HAP-1 (cell line): ENCODE measurements around the gene RWDD4.
A peak's percentile ranks its signal among the peaks of the same experiment; 100 is the strongest.

Experiments used
- DNase-seq, 2 experiments: peaks; one replicate each; pipeline ENCODE4 v3.0.0-alpha.2; 2016 to 2020; ENCODE audit warnings: low spot score in 2 of 2
- H3K27me3 ChIP-seq: fragments of 250-450 bp; sonication (Bioruptor Pico); 2 replicates; pipeline ENCODE4 v1.5.1; 2020; ENCODE audit warnings: low read depth, mild to moderate bottlenecking, moderate library complexity
- H3K36me3 ChIP-seq: fragments of 250-450 bp; sonication (Bioruptor Pico); replicated peaks from 2 replicates; pipeline ENCODE4 v1.5.1; 2020; ENCODE audit warnings: mild to moderate bottlenecking
- H3K4me1 ChIP-seq: fragments of 250-450 bp; sonication (Bioruptor Pico); 2 replicates; pipeline ENCODE4 v1.5.1; 2020; ENCODE audit warnings: mild to moderate bottlenecking
- H3K4me3 ChIP-seq: fragments of 250-450 bp; sonication (Bioruptor Pico); 2 replicates; pipeline ENCODE4 v1.5.1; 2020; ENCODE audit warnings: mild to moderate bottlenecking, moderate library complexity
- H3K9me3 ChIP-seq: fragments of 250-450 bp; sonication (Bioruptor Pico); 2 replicates; pipeline ENCODE4 v1.5.1; 2020; ENCODE audit warnings: mild to moderate bottlenecking, moderate library complexity
- in situ Hi-C: fragments of 300-500 bp; cut with MboI; formaldehyde crosslinking; loops from 3 replicates; pipeline ENCODE4 v1.14.3; 2020; ENCODE audit warnings: low sequenced_read_pairs, inconsistent platforms, mixed read lengths

RWDD4 gene

DNA sequence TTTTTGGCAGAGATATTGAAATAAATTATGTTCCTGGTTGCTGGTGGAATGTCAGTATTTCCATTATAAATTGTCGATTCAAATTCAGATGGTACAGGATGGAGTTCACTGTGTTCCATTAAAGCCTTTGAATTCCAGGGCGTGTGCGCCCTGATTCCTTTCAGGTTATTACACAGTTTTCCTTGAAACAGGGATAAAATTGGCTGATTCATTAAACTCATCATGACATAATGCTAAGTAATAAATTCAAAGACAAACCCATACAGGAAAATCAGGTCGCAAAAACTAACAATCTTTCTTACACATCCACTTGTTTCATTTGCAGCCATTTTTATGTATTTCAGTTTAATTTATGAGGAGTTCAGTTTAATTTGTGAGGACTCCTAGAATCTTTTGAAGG lies 51.1 kb downstream of the RWDD4 start:
- no peak for DNase-seq
- Histone ChIP-seq H3K4me3 (no peak overlapping the region), H3K27me3 (no peaks in the 10 kb centered on the region), H3K36me3 (no peaks in the 10 kb centered on the region), H3K9me3 (no peaks in the 10 kb centered on the region), H3K4me1 (no peaks in the 10 kb centered on the region)
- in situ Hi-C loops = no loop called here

DNA sequence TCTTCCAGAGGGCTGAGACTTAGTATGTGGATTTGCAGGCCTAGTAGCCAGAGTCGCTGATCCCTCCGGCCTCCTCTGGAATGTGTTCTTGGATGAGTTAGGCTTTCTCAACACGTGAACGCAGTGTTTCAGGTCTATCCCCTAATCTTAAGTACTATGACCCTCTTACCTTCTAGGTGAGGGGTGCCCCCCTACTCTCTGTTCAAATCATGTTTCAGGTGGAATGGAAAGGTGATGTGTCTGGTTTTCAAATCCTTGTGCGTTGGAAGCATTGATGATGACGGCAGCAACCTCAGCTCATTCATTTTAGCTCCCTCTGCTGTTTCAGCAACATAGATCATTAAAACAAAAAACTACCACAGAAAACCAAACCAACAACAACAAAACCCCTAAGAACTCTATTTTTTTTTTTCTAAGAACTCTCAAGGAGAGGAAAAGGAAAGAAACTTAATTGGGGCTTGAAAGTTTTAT lies 56.4 kb downstream of the RWDD4 start:
- Histone ChIP-seq H3K36me3 (no peaks in the 10 kb centered on the region), H3K4me1 (no peaks in the 10 kb centered on the region; the same call in 1 of the 2 replicates), H3K9me3 (no peaks in the 10 kb centered on the region), H3K4me3 (no peak overlapping the region), H3K27me3 (no peaks in the 10 kb centered on the region)
- no peak for DNase-seq
- in situ Hi-C loops = no loop called here

DNA sequence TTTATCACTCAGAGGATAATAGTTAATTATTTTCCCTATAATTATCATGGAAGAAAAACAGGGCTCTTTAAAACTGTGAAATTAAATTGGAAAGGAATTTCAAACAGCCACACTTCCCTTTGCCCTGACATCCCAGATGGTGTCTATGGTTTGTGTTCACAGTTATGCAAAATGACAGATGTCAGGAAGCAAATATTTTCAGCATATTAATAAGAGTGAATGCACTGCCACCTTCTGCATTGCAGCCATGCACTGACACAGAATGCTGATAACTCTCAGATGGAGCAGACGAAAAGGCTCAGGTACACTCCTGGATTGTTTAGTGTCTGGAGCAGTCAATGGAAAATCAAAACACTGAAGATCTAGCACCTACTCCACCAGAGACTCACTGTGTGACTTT lies 57.6 kb downstream of the RWDD4 start:
- no peaks in the 10 kb centered on the region for H3K36me3 ChIP-seq
- DNase-seq = no peak
- H3K4me1 ChIP-seq = peaks cover 5% of the 10 kb centered on the region
- in situ Hi-C loops = no loop called here
- no peaks in the 10 kb centered on the region for H3K27me3 ChIP-seq
- no peaks in the 10 kb centered on the region for H3K9me3 ChIP-seq
- H3K4me3 ChIP-seq = no peak overlapping the region

DNA sequence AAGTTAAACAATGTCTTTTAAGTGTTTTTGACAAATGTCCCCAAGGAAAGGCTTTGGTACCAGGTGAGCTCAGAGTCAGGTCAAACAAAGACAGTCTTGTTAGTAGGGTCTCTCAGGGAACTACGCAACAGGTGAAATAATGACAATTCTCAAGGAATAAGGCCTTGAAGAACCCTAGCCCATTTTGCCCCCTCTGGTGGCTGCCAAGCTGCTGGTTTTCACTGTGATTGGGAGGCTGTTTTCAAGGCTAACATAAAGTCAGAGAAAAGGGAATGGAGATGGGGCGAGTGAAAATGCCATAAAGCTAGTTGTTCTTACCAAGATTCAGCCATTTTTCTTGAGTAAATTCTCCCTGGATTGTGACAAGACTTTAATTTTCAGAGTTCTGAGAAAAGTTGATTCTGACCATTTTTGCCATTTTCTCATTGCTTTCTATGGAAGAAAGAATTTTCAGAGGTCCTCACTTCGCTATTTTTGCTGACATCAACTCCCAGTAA lies 58.7 kb downstream of the RWDD4 start:
- DNase-seq = peak in 1 of 2 experiments; percentile 25
- in situ Hi-C loops = no loop called here
- Histone ChIP-seq H3K36me3 (no peaks in the 10 kb centered on the region), H3K4me3 (no peak overlapping the region), H3K9me3 (no peaks in the 10 kb centered on the region), H3K4me1 (peaks cover 10% of the 10 kb centered on the region), H3K27me3 (no peaks in the 10 kb centered on the region)

DNA sequence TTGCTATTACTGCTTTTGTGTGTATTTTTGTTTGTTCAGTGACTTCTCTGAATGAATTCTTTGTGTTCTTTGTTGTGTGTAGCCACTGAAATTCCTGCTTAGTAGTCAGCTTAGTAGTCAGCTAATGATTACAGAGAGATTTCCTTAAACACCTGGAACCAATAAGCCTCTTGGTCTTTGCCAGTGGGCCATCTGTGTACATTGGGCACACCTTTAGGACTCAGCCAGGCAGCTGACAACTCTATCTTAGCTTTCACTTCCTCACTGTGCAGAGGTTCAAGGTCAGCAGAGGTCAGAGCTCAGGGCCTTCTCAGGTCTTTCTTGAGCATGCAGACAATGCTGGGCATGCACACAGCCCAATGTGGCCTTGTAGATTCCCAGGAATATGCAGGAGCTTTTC lies 59.3 kb downstream of the RWDD4 start:
- Histone ChIP-seq H3K27me3 (no peaks in the 10 kb centered on the region), H3K36me3 (no peaks in the 10 kb centered on the region), H3K4me3 (no peak overlapping the region), H3K9me3 (no peaks in the 10 kb centered on the region), H3K4me1 (peaks cover 10% of the 10 kb centered on the region)
- in situ Hi-C loops = no loop called here
- no peak for DNase-seq

GRCh38 chr4:183599284-183599683 lies 59.7 kb downstream of the RWDD4 start:
- H3K9me3 ChIP-seq = no peaks in the 10 kb centered on the region
- H3K4me1 ChIP-seq = peaks cover 10% of the 10 kb centered on the region
- H3K4me3 ChIP-seq = no peak overlapping the region
- no peaks in the 10 kb centered on the region for H3K36me3 ChIP-seq
- DNase-seq = no peak
- no peaks in the 10 kb centered on the region for H3K27me3 ChIP-seq
- in situ Hi-C loops = no loop called here

DNA sequence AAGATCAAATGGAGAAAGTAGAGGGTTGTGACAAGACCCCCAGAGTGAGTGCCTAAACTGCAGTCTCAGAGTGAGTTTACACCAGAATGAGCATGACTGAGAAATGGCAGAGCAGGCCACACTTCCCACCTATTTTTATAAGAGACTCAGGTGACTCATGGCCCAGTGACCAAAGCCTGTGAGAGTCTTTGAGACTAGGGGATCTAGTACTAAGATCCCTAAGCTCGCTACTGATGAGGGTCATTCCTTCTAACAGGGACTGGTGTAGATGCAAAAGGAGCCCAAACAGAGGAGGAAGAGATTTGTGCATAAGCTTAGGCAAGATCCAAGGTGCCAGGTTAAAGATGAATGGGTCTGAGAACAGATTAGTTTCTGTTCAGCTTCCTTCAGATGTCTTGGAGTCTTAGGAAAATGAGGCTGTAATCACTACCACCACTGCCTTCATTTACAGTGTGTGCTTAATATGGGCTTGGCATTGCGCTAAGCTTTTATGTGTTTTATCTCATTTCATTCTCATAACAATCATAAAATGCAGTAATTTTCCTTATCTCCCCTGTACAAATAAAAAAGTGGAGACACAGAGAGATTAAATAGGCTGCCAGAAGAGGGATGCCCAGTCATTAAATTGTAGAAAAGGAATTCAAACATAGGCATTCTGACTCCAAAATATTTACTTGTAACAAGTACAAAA lies 62.8 kb downstream of the RWDD4 start:
- H3K4me1 ChIP-seq = peaks cover 10% of the 10 kb centered on the region
- in situ Hi-C loops = no loop called here
- H3K36me3 ChIP-seq = no peaks in the 10 kb centered on the region
- H3K9me3 ChIP-seq = no peaks in the 10 kb centered on the region; the same call in 1 of the 2 replicates
- DNase-seq = peak in 1 of 2 experiments; percentile 32
- H3K4me3 ChIP-seq = no peak overlapping the region
- H3K27me3 ChIP-seq = no peaks in the 10 kb centered on the region

DNA sequence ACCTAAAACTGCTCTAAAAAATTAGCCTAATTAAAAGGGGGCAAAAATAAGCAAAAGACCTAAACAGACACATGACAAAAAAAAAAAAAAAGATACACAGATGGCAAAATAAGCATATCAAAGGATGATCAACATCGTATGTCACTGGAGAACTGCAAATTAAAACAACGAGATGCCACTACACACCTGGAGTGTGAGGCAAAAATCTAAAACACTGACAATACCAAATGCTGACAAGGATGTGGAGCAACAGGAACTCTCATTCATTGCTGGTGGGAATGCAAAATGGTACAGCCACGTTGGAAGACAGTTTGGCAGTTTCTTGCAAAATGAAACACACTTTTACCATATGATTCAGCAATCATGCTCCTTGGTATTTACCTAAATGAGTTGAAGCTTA lies 64.2 kb downstream of the RWDD4 start:
- H3K4me3 ChIP-seq = no peak overlapping the region
- DNase-seq = no peak
- no peaks in the 10 kb centered on the region; the same call in 1 of the 2 replicates for H3K9me3 ChIP-seq
- in situ Hi-C loops = no loop called here
- H3K36me3 ChIP-seq = no peaks in the 10 kb centered on the region
- H3K4me1 ChIP-seq = peaks cover 10% of the 10 kb centered on the region
- no peaks in the 10 kb centered on the region for H3K27me3 ChIP-seq

GRCh38 chr4:183591301-183591700 lies 67.7 kb downstream of the RWDD4 start:
- H3K36me3 ChIP-seq = no peaks in the 10 kb centered on the region
- no peaks in the 10 kb centered on the region; the same call in 1 of the 2 replicates for H3K9me3 ChIP-seq
- H3K27me3 ChIP-seq = no peaks in the 10 kb centered on the region
- H3K4me1 ChIP-seq = peaks cover 18% of the 10 kb centered on the region
- no peak for DNase-seq
- H3K4me3 ChIP-seq = no peak overlapping the region
- in situ Hi-C loops = no loop called here
